IMR-90 (cell line): Measurements from ENCODE around the gene ENOX1. TPM values are rescaled to one million over a fixed set of nuclear protein-coding genes. Genes with fewer than 3 reads are reported as not detected.

Source experiments
- ATAC-seq: fragments of 200-7000 bp; cut with Tn5 transposase; 2 replicates; pipeline ENCODE4 v1.9.1; 2020; ENCODE audit warnings: low read depth, mild to moderate bottlenecking, moderate library complexity
- BruUV-seq: library from RNA; stranded (reverse); fragments of 400-500 nt; replicated peaks from 2 replicates; lab custom pipeline; 2021; lab: Mats Ljungman, UMichigan
- CTCF ChIA-PET: fragments of 300-600 bp; formaldehyde crosslinking; extraction: SDS; loops from one replicate; lab custom pipeline; 2021; ENCODE audit warnings: antibody characterized with exemption; lab: Yijun Ruan, JAX
- POLR2A ChIA-PET: fragments of 300-600 bp; sonication (Branson Sonifier 250); formaldehyde crosslinking; loops from one replicate; lab custom pipeline; 2022; ENCODE audit warnings: antibody characterized with exemption; ENCODE audit not compliant: unreplicated experiment; lab: Charles Lee
- DNase-seq: peaks from one replicate; pipeline ENCODE4 v3.0.0; 2013
- H2AFZ ChIP-seq: replicated peaks from 2 replicates; pipeline ENCODE3; 2013; ENCODE audit warnings: low read length, mild to moderate bottlenecking; ENCODE audit not compliant: poor library complexity
- H2AK5ac ChIP-seq: 2 replicates; pipeline ENCODE4 v1.6.1; 2013; ENCODE audit warnings: low read depth, low read length, inconsistent platforms
- H2AK9ac ChIP-seq: replicated peaks from 2 replicates; pipeline ENCODE3; 2013; ENCODE audit warnings: mild to moderate bottlenecking, low read depth, low read length, moderate library complexity; ENCODE audit not compliant: poor library complexity
- H2BK120ac ChIP-seq: 2 replicates; pipeline ENCODE4 v1.6.1; 2013; ENCODE audit warnings: low read depth, low read length, inconsistent platforms
- H2BK15ac ChIP-seq: 3 replicates; pipeline ENCODE4 v1.6.1; 2013; ENCODE audit warnings: low read depth, low read length, inconsistent platforms
- H2BK20ac ChIP-seq: 2 replicates; pipeline ENCODE4 v1.6.1; 2013; ENCODE audit warnings: low read depth, mild to moderate bottlenecking, inconsistent platforms, low read length, moderate library complexity
- H2BK5ac ChIP-seq: 2 replicates; pipeline ENCODE4 v1.6.1; 2013; ENCODE audit warnings: mild to moderate bottlenecking, low read depth, low read length, inconsistent platforms; ENCODE audit not compliant: poor library complexity, severe bottlenecking
- H3K14ac ChIP-seq: replicated peaks from 2 replicates; pipeline ENCODE4 v1.6.1; 2013; ENCODE audit warnings: low read depth, low read length, inconsistent platforms
- H3K18ac ChIP-seq: 2 replicates; pipeline ENCODE4 v1.6.1; 2013; ENCODE audit warnings: low read depth, low read length, control low read depth
- H3K23ac ChIP-seq: 2 replicates; pipeline ENCODE4 v1.6.1; 2013; ENCODE audit warnings: low read depth, low read length, inconsistent platforms
- H3K27ac ChIP-seq: 2 replicates; pipeline ENCODE4 v1.5.1; 2013; ENCODE audit warnings: mild to moderate bottlenecking, control low read depth, low read length; ENCODE audit not compliant: insufficient read depth
- H3K27me3 ChIP-seq: 2 replicates; pipeline ENCODE4 v1.6.1; 2013; ENCODE audit warnings: low read length; ENCODE audit not compliant: control insufficient read depth, insufficient read depth
- H3K36me3 ChIP-seq: 2 replicates; pipeline ENCODE4 v1.6.1; 2013; ENCODE audit warnings: low read length, mixed read lengths; ENCODE audit not compliant: control insufficient read depth, insufficient read depth
- H3K4ac ChIP-seq: 2 replicates; pipeline ENCODE4 v1.6.1; 2013; ENCODE audit warnings: low read depth, low read length, inconsistent platforms
- H3K4me1 ChIP-seq: 2 replicates; pipeline ENCODE4 v1.6.1; 2013; ENCODE audit warnings: low read length, mixed read lengths; ENCODE audit not compliant: control insufficient read depth, insufficient read depth
- H3K4me2 ChIP-seq: 2 replicates; pipeline ENCODE4 v1.6.1; 2013; ENCODE audit warnings: low read depth, mild to moderate bottlenecking, control low read depth, low read length, moderate library complexity
- H3K4me3 ChIP-seq: 2 replicates; pipeline ENCODE4 v1.5.1; 2013; ENCODE audit warnings: low read depth, mild to moderate bottlenecking, control low read depth, low read length, moderate library complexity; ENCODE audit not compliant: insufficient read depth
- H3K56ac ChIP-seq: 2 replicates; pipeline ENCODE4 v1.6.1; 2013; ENCODE audit warnings: low read length, inconsistent platforms; ENCODE audit not compliant: insufficient read depth; ENCODE audit errors: extremely low read depth
- H3K79me1 ChIP-seq, 2 experiments: 2 replicates each; pipeline ENCODE4 v1.6.1; 2013; ENCODE audit warnings: low read length in 2 of 2, inconsistent platforms in 1 of 2, low read depth in 1 of 2
- H3K9ac ChIP-seq: 2 replicates; pipeline ENCODE4 v1.6.1; 2013; ENCODE audit warnings: low read depth, low read length, control low read depth
- H3K9me1 ChIP-seq: 2 replicates; pipeline ENCODE4 v1.6.1; 2013; ENCODE audit warnings: low read length, inconsistent platforms; ENCODE audit not compliant: insufficient read depth
- H3K9me3 ChIP-seq: 2 replicates; pipeline ENCODE4 v1.6.1; 2013; ENCODE audit warnings: low read length; ENCODE audit not compliant: control insufficient read depth, insufficient read depth
- H4K20me1 ChIP-seq: 2 replicates; pipeline ENCODE4 v1.6.1; 2013; ENCODE audit warnings: low read length, inconsistent platforms; ENCODE audit not compliant: insufficient read depth
- H4K5ac ChIP-seq: 2 replicates; pipeline ENCODE4 v1.6.1; 2013; ENCODE audit warnings: mild to moderate bottlenecking, low read depth, low read length, control low read depth
- H4K8ac ChIP-seq, 2 experiments: 2 replicates each; pipeline ENCODE4 v1.6.1; 2013; ENCODE audit warnings: low read depth in 2 of 2, low read length in 2 of 2, control low read depth in 1 of 2, inconsistent platforms in 1 of 2
- H4K91ac ChIP-seq: 2 replicates; pipeline ENCODE4 v1.6.1; 2013; ENCODE audit warnings: low read depth, low read length, inconsistent platforms; ENCODE audit not compliant: insufficient read depth
- CHD1 ChIP-seq: IDR thresholded peaks from 2 replicates; pipeline ENCODE4 v1.6.1; 2012; ENCODE audit warnings: low read depth, low read length, improper control_type of control experiment
- WGBS, 2 experiments: methylation state at CpG; one replicate each; pipeline versions ENCODE4 v1.1.5 to v1.1.7; 2013; ENCODE audit warnings: missing lambda C conversion rate in 2 of 2; ENCODE audit not compliant: insufficient read length in 1 of 2; ENCODE audit errors: extremely low coverage in 2 of 2; 5-methylcytosine and 5-hydroxymethylcytosine counted together
- dilution Hi-C: fragments of 300-500 bp; cut with HindIII; formaldehyde crosslinking; loops from one replicate; pipeline ENCODE4 v1.14.3; 2018; ENCODE audit warnings: low sequenced_read_pairs; ENCODE audit not compliant: unreplicated experiment
- in situ Hi-C: fragments of 300-500 bp; cut with MboI; formaldehyde crosslinking; loops from 3 replicates; pipeline ENCODE4 v1.14.3; 2019; ENCODE audit warnings: low sequenced_read_pairs, inconsistent platforms, mixed read lengths
- intact Hi-C: fragments of 100-400 bp; cut with micrococcal nuclease; formaldehyde crosslinking; loops from 2 replicates; pipeline ENCODE4 v1.10.0; 2022
- polyA plus RNA-seq, 3 experiments: library from polyadenylated mRNA; depleted of rRNA; stranded (reverse); fragments of >200 nt; gene quantifications; 2 replicates each; pipeline ENCODE4 v1.2.3, GENCODE V29; 2012; ENCODE audit warnings: low replicate concordance in 1 of 3
- total RNA-seq: library from RNA; depleted of rRNA; stranded (reverse); fragments of >200 nt; gene quantifications from 2 replicates; pipeline ENCODE4 v1.2.3, GENCODE V29; 2012

The ENOX1 gene
- total and polyA plus RNA-seq, 2 of the 4 experiments (the other 2 are of a cell fraction): 0.99 to 1.3 TPM

DNA sequence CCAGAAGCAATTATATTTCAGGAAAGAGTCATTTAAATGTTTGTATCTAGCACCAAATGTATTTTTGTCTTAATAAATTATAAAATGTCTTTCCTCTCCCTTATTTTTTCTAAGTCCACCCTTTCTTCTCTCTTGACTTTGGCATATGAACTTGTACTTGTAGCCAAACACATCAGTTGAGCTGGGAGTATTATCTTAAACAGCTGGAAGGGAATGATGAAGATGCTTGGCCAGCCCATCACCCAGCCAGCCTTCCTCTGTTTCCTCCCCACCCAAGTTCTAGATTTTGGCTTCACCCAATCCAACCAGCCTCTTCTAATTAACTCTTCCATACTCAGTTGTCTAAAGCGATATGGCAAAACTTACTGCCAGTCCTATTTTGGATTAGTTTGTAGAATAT, 272.5 kb downstream of the ENOX1 start:
- no peak overlapping the region for H3K18ac ChIP-seq
- H4K20me1 ChIP-seq: no peaks in the 10 kb centered on the region
- no peaks in the 10 kb centered on the region for H3K36me3 ChIP-seq
- no peak overlapping the region for H3K27ac ChIP-seq
- H3K4me3 ChIP-seq: no peak overlapping the region
- no peak overlapping the region for H2AK9ac ChIP-seq
- ChIA-PET POLR2A (no interaction called here), CTCF (no interaction called here)
- H3K9ac ChIP-seq: no peak overlapping the region
- ATAC-seq: no peak
- in situ Hi-C loops (no loop called here), intact Hi-C loops (no loop called here), dilution Hi-C loops (no loop called here)
- no peak overlapping the region for H2BK120ac ChIP-seq
- H2AFZ ChIP-seq: no peak overlapping the region
- no peaks in the 10 kb centered on the region for H3K27me3 ChIP-seq
- H3K4me2 ChIP-seq: no peak overlapping the region
- no peak overlapping the region for H4K91ac ChIP-seq
- no peak overlapping the region for H3K23ac ChIP-seq
- no peak overlapping the region for H2BK5ac ChIP-seq
- H2BK15ac ChIP-seq: no peak overlapping the region
- no TSS peak for BruUV-seq
- no peak overlapping the region for H3K56ac ChIP-seq
- no peak for TF ChIP-seq CHD1
- no peak overlapping the region for H3K14ac ChIP-seq
- H4K8ac ChIP-seq: no peak overlapping the region
- no CpG with 5 or more reads among the region's 1 CpG for WGBS, 2 experiments
- no peak overlapping the region for H4K5ac ChIP-seq
- no peaks in the 10 kb centered on the region for H3K79me1 ChIP-seq
- no peak overlapping the region for H3K4ac ChIP-seq
- H3K9me1 ChIP-seq: peaks cover 7% of the 10 kb centered on the region
- no peak overlapping the region for H2AK5ac ChIP-seq
- H3K9me3 ChIP-seq: no peaks in the 10 kb centered on the region
- peaks cover 4% of the 10 kb centered on the region; the same call in 1 of the 2 replicates for H3K4me1 ChIP-seq
- DNase-seq: no peak
- no peak overlapping the region for H2BK20ac ChIP-seq
